Activated CD4-positive, alpha-beta T cell treated with anti-CD3 and anti-CD28 coated beads for 1 hour (primary cell): ENCODE measurements around the gene NOP53.
"Not testable (repeated sequence)": the region's sequence is repeated elsewhere in the genome, so short reads cannot be mapped to it uniquely, and the experiment has no call there.

Experiments used
- DNase-seq: peaks from one replicate; pipeline ENCODE4 v3.0.0-alpha.2; 2020

The NOP53 gene

DNA sequence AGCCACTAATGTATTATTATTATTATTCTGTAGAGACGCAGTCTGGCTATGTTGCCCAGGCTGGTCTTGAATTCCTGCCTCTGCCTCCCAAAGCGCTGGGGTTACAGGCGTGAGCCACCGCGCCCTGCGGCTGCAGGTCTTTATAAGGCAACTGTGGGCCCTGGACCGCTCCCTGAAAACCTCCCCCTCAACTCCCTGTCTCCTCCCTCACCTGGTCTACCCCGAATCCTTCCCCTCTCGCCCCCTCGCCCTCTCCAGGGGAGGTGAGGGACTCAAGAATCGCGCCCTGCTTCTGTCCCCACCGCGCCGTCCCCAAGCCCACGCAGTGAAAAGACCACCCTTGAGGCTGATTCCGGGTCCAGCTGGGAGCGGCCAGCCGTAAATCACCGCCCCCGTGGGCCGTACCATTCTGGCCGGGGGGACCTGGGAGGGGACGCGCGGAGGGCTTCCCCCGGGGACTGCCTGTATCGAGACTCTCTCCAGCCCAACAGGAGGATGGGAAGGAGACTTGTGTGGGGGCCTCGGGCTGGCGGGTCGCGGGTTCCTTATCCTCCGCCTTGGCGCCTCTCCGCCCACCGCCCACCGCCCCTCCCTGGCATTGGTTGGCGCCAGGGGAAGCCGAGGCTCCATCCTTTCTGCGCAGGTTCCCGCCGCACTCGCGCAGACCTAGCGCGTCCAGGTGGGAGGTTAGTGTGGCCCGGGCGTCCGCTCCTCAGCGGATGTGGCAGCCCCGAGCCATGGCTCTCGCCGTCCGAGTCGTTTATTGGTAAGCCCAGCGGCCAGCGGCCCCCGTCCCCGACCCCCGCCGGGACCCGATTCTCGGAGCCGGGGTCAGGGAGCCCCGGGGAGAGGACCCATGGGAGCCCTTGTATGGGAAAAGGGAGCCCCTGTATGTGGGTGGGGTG, 33.0 kb downstream of the NOP53 start, which contains the start of gene SELENOW:
SELENOW (plus strand) TSS at position 655 of the 905 bp plus-strand sequence; CDS start at position 738, 83 bp downstream.
- peak; percentile 64 for DNase-seq

DNA sequence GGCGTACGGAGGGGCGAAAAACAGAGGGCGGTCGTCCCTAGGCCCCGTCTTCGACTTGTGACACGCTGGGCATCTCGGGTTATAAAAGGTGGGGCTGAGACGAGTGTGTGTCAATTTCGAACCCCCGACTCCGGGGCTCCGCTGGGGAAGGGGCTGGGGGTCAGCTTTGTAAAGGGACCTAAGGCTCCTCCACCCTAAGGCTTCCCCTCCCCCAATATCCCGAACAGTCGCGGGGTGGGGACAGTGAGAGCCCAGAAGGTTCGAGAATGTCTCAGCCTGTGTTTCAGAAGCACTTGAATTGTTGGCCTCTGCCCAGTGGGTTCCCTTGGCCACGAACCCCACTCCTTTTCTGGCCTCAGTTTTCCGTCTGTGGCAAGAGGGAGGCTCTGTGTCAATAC, 33.6 kb downstream of the NOP53 start:
- DNase-seq = no peak

DNA sequence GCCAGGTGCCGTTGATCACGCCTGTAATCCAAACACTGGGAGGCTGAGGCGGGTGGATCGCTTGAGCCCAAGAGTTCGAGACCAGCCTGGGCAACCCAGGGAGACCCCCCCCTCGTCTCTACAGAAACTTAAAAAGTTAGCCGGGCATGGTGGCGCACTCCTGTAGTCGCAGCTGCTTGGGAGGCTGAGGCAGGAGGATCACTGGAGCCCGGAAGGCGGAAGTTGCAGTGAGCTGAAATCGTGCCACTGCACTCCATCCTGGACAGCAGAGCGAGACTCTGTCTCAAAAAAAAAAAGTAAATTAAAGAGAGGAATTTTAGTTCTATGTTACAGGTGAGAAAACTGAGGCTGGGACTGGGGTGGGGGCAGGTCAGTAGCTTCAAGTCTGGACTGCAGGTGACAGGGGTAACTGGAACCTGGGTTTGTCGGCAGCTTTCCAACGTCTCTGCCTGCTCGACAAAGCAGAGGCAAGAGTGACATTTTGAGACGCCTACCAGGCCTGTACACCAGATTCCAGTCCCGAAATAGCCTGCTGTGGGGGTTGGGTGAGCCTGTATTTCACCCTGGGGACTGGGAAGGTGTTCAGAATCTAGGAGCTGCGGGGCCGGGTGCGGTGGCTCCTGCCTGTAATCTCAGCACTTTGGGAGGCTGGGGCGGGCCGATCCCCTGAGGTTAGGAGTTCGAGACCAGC, 34.3 kb downstream of the NOP53 start:
- no peak for DNase-seq

DNA sequence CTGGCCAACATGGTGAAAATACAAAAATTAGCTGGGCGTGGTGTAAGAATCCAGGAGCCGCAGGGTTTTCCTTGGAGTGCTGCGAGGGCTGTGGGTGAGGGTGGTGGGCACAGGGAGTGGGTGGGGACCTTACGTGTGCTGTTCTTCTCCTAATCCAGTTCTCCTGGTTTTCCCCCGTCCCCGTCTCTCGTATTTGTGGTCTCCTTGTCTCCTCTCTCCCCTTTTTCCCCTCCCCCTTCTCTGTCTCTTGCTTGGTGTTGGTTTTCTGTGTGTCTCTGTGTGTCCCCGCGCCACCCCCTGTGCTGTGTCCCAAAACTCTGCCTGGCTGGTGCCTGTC, 34.8 kb downstream of the NOP53 start:
- no peak for DNase-seq

DNA sequence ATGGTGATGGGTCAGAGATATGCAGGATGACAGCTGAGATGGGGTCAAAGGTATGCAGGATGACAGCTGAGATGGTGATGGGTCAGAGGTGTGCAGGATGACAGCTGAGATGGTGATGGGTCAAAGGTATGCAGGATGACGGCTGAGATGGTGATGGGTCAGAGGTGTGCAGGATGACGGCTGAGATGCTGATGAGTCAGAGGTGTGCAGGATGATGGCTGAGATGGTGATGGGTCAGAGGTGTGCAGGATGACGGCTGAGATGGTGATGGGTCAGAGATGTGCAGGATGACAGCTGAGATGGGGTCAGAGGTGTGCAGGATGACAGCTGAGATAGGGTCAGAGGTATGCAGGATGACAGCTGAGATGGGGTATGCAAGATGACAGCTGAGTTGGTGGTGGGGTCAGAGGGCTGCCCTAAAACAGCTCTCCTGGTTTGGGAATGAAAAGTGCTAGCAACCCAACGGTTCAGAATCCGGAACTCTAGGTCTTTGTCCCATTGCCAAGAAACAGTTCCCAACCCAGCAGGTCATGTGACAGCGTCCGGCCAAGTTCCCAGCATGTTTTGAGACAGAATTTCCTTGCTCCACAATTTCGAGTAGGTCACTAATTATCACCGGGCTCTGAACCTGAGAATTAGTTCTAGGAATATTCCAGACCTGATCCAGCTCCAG, 36.4 kb downstream of the NOP53 start:
- DNase-seq = no peak

DNA sequence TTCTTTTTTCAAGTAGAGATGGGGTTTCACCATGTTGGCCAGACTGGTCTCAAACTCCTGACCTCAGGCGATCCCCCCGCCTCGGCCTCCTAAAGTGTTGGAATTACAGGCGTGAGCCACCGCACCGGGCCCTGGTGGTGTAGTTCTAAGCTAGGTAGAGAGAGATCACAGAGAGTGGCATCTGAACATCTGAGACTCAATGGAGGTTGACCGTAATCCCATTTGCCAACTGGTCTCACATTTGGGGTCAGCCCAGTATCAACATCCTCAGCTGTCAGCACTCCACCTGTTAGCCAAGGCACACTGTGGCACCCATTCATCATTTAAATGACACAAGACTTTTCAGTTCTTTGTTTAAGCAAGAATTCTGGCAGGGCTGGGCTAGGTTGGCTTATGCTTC, 41.2 kb downstream of the NOP53 start:
- no peak for DNase-seq

DNA sequence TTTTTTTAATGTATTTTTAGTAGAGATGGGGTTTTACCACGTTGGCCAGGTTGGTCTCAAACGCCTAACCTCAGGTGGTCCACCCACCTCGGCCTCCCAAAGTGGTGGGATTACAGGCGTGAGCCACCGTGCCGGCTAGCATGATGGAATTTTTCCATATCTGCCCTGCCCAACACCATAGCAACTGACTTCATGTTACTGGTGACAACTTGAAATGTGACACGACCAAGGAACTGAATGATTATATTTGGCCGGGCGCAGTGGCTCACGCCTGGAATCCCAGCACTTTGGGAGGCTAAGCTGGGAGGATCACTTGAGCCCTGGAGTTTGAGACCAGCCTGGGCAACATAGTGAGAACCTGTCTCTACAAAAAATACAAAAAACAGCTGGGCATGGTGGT, 42.0 kb downstream of the NOP53 start:
- not testable (repeated sequence) for DNase-seq

DNA sequence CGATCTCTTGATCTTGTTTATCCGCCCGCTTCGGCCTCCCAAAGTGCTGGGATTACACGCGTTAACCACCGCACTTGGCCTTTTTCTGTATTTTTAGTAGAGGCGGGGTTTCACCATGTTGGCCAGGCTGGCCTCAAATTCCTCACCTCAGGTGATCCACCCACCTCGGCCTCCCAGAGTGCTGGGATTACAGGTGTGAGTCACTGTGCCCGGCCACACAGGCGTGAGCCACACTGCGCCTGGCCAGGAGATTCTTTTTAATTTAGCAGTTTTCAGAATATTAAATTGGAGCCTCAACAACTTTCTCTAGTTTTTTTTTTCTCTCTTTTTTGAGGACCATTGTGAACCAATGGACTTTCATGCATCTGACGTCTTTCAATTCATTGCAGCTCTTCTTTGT, 44.5 kb downstream of the NOP53 start:
- not testable (repeated sequence) for DNase-seq

DNA sequence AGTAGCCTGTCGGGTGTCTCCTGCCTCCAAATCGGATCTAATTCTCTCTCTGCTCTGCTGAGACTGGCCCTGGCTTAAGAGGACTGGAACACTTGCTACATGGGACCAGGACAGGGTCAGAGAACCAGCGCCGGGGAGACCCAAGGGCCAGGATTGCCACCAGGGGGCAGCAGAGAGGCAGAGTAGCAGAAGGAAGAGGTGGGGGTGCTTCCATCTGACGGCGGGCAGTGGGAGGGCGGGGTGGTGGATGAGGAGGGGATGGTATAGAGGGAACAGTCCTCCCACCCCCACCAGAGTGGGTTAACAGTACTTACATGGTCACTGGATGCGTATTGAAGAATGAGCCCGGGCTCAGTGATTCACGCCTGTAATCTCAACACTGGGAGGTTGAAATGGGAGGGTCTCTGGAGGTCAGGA, 45.1 kb downstream of the NOP53 start:
- peak; percentile 73 for DNase-seq

DNA sequence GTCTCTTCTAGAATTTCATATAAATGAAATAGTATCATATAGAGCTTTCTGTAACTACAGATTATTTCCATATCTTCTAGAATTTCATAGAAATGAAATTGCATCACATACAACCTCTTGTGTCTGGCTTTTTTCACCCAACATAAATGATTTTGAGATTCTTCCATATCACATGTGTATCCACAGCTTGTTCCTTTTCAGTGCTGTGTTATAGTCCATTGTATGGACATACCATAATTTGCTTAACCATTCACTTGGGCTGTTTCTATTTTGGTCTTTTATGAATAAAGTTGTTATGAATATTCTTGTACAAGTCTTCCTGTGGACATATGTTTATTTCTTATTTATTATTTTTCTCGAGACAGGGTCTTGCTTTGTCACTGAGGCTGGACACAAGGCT, 47.3 kb downstream of the NOP53 start:
- DNase-seq = no peak

DNA sequence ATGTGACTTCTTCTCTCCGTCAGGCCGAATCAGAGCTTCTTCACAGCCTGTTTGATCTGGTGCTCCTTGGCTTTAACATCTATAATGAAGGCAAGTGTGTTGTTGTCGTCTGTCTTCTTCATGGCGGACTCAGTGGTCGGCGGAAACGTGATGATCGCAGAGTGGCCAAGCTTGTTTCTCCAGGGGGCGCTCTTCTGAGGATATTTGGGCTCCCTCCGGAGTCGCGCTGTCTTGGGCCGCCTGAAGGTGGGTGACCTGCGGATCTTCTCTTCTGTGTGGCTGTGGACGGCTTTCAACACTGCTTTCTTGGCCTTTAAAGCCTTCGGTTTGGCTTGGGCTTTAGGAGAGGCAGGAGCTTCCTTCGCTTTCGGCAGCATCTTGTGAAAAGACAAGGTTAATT, 49.2 kb downstream of the NOP53 start:
- no peak for DNase-seq

DNA sequence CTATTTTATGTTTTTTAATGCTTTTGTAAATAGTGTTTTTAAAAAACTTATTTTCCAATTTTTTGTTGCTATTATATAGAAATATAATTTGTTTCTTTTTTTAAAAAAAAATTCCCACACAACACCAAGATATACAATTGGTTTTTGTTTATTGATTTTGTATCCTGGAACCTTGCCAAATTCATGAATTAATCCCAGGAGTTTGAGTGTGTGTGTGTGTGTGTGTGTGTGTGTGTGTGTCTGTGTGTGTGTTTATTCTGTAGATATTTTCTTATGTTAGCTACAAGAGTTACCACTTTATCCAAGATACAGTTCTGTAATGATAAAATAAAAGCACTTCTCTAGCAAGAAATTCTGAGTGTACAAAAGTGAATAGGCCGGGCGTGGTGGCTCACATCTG, 51.4 kb downstream of the NOP53 start:
- DNase-seq = no peak

DNA sequence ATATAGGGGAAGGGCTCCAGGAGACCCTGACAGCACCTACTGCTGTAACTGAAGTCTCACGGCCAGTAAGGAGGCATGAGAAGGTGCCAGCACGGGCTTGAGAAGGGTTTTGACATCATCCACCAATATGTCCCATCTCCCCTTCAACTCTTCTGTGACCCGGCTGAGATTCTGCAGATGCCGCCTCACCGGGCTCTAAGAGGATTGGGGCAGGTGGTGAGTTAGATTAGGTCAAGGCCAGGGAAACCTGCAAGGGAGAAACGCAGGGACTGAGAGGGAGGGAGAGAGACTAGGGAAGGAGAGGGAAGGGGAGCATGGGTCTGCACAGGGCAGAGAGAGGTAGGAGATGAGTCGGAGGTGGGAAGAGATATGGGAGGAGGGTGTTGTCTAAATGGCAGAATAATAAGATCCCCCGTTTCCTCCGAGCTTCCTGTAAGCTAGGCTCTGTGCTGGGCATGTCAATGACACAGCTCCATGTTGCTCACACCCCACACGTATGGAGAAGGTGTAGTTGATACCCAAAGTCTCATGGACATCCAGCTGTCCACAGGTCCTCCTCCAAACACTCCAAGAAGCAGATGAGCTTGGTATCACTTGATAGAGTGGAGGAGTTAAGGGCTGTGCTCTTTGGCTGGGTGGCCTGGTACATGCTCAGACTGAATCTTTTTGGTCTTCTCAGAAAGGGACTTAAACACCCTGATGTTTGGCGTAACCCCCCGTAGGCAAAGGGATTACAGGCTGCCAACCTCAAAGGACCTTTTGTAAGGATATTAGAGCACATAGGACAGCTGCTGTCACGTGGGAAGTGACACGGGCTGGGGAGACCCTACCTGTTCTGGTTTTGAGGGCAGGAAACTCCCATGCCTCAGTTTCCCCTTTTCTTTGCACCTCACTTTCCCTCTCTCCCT, 52.9 kb downstream of the NOP53 start:
- DNase-seq = no peak

DNA sequence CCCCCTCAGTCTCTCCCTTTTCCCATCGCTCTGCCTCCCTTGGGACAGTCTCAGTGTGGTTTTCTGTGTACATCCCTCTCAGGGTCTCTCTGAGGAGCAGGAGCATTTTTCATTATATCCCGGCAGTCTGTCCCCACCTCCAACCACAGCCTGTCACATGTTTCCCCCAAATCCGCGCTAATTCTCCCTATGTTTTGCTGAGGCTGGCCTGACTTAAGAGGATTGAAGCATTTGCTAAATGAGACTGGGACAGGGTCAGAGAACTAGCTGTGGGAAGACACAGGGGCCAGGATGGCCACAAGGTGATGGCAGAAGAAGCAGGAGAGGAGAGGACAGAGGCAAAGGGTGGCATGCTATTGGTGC, 53.5 kb downstream of the NOP53 start:
- DNase-seq = no peak

DNA sequence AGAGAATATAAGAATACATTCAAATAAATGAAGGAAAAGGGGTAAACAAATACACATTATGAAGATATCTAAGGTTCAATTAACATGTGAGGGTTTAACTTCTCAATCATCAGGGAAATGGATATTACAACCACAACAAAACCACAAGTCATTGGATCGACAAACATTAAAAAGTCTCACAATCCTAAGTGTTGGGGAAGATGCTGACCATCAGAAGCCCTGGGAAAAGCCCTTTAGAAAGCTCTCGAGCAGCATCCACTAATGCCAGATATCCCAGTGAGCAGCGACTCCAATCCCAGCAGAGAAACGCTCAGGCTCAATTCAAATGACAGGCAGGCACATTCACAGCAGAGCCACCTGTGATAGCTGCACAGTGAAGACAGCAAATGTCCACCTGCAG, 55.9 kb downstream of the NOP53 start:
- DNase-seq = no peak

DNA sequence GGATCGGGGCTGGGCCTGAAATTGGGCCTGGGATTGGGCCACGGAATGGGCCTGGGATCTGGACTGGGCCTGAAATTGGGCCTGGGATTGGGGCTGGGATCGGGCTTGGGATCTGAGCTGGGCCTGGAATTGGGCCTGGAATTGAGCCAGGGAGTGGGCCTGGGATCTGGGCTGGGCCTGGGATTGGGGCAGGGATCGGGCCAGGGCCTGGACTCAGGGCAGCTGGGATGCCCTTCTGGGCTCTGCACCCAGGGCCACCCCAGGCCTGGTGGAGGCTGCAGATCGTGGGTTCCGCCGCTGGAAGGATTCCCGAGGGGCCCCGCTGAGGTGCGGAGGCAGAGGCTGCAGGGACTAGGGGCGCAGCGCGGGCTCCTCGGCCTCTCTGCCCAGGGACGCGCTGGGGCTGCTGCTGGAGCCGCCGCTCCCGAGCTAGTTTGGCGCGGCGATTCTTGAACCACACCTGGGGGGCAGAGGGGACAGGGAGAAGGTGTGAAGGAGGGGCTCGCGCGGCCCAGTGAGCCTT, 57.2 kb downstream of the NOP53 start:
- no peak for DNase-seq

DNA sequence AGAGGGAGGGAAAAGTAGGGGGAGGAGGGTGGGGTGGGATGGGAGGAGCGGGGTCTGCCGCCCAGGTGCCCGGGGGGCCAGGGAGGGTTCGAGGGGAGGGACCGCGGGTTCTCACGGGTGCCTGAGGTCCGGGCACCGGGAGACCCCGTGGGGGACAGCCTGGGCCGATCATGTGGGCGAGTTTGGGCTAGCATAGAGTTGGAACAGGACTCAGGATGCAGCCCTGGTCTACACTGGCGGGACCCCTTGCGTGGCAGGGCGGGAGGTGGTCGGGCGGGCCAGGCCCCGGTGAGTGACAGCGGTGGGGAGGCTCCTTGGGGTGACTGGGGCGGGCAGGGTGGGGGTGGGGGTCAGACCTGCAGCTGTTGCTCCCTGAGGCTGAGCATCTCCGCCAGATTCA, 57.8 kb downstream of the NOP53 start:
- not testable (repeated sequence) for DNase-seq

DNA sequence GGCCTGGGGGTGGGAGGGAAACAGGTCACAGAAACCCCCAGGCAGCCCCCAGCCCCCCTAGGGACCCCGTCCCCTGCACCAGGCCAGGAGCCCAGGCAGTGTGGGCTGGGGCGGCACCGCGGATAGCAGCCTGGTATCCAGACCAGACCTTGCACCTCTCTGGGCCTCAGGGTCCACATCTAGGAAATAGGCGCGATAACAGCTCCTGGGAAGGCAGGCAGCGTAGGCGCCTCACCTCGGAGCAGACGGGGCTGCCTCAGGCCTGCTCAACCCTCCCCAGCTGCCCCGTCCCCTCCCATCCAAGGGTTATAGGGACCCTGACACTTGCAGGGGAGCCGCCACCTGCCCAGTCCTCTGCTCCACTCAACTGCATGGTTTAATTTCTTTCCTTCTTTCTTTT, 58.3 kb downstream of the NOP53 start:
- not testable (repeated sequence) for DNase-seq

DNA sequence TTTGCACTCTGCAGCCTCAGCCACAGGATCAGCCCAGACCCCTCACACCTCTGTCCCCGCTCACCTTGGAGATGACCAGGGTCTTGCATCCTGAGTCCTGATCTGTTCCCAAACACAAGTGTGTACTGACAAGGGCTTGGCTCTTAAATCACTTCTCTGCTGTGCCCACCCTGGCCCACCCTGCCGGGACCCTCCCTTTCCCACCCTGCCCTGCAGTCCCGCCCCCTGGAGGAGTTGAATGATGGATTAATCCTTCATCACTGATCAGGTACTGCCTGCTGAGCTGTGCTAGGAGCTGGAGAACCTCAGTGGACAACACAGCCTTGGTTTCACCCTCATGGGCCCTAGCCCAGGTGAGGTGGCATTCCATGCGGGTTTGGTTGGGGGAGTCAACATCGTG, 59.1 kb downstream of the NOP53 start, which contains the start of gene TPRX1:
TPRX1 (minus strand) TSS at position 101 of the 400 bp plus-strand sequence; CDS start at position 89, 12 bp downstream.
- not testable (repeated sequence) for DNase-seq

DNA sequence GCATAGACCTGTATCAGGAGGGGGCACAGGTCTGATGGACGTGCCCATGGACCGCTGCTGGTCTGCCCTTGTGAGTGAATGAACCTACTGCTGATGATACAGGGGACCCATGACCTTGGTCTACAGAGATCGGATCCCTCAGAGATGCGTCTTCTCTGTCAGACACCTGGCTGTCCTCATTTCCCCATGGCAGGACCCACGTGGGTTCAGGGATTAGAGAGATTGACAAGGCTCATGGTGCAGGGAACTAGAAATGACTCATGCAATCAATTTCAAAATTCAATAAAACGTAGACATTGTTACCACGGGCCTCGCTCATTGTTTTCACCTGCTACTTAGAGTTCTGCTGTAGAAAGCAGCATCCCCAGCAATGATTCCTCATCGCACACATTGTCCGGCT, 60.0 kb downstream of the NOP53 start:
- DNase-seq = no peak

DNA sequence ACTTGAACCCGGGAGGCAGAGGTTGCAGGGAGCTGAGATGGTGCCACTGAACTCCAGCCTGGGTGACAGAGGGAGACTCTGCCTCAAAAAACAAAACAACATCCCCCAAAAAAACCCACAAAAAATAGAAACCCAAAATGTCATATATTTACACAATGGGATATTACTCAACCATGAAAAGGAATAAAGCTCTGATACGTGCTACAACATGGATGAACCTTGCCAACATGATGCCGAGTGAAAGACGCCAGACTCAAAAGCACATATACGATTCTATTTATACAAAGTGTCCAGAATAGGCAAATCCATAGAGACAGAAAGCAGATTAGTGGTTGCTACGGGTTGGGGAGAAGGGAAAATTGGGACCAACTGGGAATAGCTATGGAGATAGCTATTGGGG, 61.1 kb downstream of the NOP53 start:
- no peak for DNase-seq
